ENCODE data around the gene CDC123. TPM values are rescaled to one million over a fixed set of nuclear protein-coding genes. Genes with fewer than 3 reads are reported as not detected.

The CDC123 gene
- total and polyA plus RNA-seq, 2 experiments from 2014 or later: 158 to 179 TPM

GRCh38 chr10:12252882-12253546, 57.0 kb downstream of the CDC123 start:
- DNase-seq (ENCODE audit: low spot score): peak; percentile 80

GRCh38 chr10:12255048-12255447, 59.1 kb downstream of the CDC123 start:
- Histone ChIP-seq H3K4me1 (ENCODE audit: insufficient read depth) (no peaks in the 10 kb centered on the region), H3K9me2 (ENCODE audit: insufficient read depth) (no peaks in the 10 kb centered on the region), H2AFZ (no peak overlapping the region), H3K27ac (ENCODE audit: low read depth) (no peak overlapping the region), H3K27me3 (ENCODE audit: insufficient read depth) (no peaks in the 10 kb centered on the region), H3K4me3 (no peak overlapping the region), H3K36me3 (ENCODE audit: insufficient read depth) (peaks cover 2% of the 10 kb centered on the region; the same call in 1 of the 2 replicates), H4K20me1 (replicated peaks; ENCODE audit: insufficient read depth) (no peaks in the 10 kb centered on the region), H3K4me2 (no peak overlapping the region), H3F3A (replicated peaks; ENCODE audit: low read depth) (no peaks in the 10 kb centered on the region), H3K79me2 (replicated peaks; ENCODE audit: insufficient read depth) (no peaks in the 10 kb centered on the region)
- H3K4me3 Mint-ChIP-seq: no peak overlapping the region
- H3K9me3 Mint-ChIP-seq: no peaks in the 10 kb centered on the region
- no peak for DNase-seq (ENCODE audit: low spot score)
- H3K27me3 Mint-ChIP-seq (ENCODE audit: insufficient read depth, low read depth, poor library complexity): peaks cover 6% of the 10 kb centered on the region
- peaks cover 4% of the 10 kb centered on the region; the same call in 1 of the 3 replicates for H3K4me1 Mint-ChIP-seq
- no peak for ATAC-seq
- peaks cover 18% of the 10 kb centered on the region for H3K36me3 Mint-ChIP-seq (ENCODE audit: low read depth)
- H3K27ac Mint-ChIP-seq: peak overlapping the region; percentile 47; the same call in 1 of the 2 replicates
- TF ChIP-seq POLR2AphosphoS5 (IDR thresholded peaks at IDR 0.05; ENCODE audit: low read depth): no peak
- TF ChIP-seq ZNF114 (CRISPR knock-in tag; IDR thresholded peaks at IDR 0.05): no peak

More at GRCh38 chr10:12252882-12253546, 57.0 kb downstream of the CDC123 start:
- H3K9me3 Mint-ChIP-seq: no peaks in the 10 kb centered on the region
- Histone ChIP-seq H3K79me2 (replicated peaks; ENCODE audit: insufficient read depth) (no peaks in the 10 kb centered on the region), H3K36me3 (ENCODE audit: insufficient read depth) (peaks cover 3% of the 10 kb centered on the region; the same call in 1 of the 2 replicates), H3K9me2 (ENCODE audit: insufficient read depth) (no peaks in the 10 kb centered on the region), H2AFZ (no peak overlapping the region), H3K4me2 (no peak overlapping the region), H3F3A (replicated peaks; ENCODE audit: low read depth) (no peaks in the 10 kb centered on the region), H4K20me1 (replicated peaks; ENCODE audit: insufficient read depth) (no peaks in the 10 kb centered on the region), H3K27ac (ENCODE audit: low read depth) (no peak overlapping the region), H3K4me1 (ENCODE audit: insufficient read depth) (no peaks in the 10 kb centered on the region), H3K27me3 (ENCODE audit: insufficient read depth) (no peaks in the 10 kb centered on the region), H3K4me3 (no peak overlapping the region)
- H3K27ac Mint-ChIP-seq: no peak overlapping the region
- peaks cover 9% of the 10 kb centered on the region for H3K27me3 Mint-ChIP-seq (ENCODE audit: insufficient read depth, low read depth, poor library complexity)
- TF ChIP-seq CTCF (conservative IDR thresholded peaks at IDR 0.05; ENCODE audit: low read depth in 2 of 2): peak; percentile 75 to 79
- TF ChIP-seq, protein P1, sequence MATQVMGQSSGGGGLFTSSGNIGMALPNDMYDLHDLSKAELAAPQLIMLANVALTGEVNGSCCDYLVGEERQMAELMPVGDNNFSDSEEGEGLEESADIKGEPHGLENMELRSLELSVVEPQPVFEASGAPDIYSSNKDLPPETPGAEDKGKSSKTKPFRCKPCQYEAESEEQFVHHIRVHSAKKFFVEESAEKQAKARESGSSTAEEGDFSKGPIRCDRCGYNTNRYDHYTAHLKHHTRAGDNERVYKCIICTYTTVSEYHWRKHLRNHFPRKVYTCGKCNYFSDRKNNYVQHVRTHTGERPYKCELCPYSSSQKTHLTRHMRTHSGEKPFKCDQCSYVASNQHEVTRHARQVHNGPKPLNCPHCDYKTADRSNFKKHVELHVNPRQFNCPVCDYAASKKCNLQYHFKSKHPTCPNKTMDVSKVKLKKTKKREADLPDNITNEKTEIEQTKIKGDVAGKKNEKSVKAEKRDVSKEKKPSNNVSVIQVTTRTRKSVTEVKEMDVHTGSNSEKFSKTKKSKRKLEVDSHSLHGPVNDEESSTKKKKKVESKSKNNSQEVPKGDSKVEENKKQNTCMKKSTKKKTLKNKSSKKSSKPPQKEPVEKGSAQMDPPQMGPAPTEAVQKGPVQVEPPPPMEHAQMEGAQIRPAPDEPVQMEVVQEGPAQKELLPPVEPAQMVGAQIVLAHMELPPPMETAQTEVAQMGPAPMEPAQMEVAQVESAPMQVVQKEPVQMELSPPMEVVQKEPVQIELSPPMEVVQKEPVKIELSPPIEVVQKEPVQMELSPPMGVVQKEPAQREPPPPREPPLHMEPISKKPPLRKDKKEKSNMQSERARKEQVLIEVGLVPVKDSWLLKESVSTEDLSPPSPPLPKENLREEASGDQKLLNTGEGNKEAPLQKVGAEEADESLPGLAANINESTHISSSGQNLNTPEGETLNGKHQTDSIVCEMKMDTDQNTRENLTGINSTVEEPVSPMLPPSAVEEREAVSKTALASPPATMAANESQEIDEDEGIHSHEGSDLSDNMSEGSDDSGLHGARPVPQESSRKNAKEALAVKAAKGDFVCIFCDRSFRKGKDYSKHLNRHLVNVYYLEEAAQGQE (IDR thresholded peaks at IDR 0.05; ENCODE audit: unreplicated experiment): no peak
- no peak overlapping the region for H3K4me3 Mint-ChIP-seq
- peaks cover 4% of the 10 kb centered on the region; the same call in 1 of the 3 replicates for H3K4me1 Mint-ChIP-seq
- H3K36me3 Mint-ChIP-seq (ENCODE audit: low read depth): peaks cover 35% of the 10 kb centered on the region
- peak; percentile 95 for ATAC-seq

All from GM23338 (cell line).